Fibroblast of the conjunctiva (primary cell): ENCODE results near the gene DYSF.

Experiments
- DNase-seq: peaks from one replicate; pipeline ENCODE4 v3.0.0-alpha.2; 2010; ENCODE audit warnings: low read depth

DYSF gene

DNA sequence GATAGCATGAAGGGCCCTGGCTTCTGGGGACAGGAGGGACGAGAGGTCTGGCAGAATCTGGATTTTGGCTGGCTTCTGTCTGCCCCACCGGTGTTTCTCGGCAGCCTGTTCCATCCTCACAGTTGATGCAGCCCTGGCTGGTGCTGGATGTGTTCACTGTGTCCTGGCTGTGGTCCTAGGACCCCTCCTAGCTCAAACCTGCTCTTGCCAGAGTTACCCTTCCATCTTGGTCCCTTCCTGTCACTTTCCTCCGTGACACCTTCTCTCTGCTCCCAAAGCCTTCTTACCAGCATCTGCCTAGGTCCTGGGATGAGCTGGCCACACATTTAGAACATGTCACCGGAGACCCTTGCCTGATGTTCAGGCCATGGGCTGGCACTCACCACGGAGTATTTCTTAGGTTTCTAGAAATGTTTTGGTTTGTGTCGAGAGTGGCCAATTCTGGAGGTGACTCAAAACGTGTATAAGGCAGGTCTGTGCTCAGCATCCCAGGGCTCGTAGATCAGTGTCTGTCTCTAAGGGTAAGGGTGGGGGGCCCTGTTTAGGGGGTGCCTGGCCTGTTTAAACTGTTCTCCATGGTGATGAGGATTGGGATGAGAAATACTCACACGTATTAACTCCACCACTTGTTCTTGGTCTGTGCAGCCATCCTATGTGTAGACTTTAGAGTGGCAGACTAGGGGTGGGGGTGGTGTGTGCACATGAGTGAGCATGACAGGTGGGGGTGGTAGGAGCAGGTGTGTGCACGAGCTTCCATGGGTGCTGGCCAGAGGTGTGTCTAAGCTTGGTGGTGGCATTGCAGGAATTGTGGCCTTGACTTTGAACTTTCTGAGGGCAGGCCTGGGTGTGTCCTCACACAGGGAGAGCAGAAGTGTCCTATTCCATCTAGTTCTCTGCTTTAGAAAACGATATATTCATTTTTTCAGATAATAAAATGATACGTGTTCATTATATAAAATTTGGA is 162.7 kb downstream of the DYSF start:
- no peak for DNase-seq

DNA sequence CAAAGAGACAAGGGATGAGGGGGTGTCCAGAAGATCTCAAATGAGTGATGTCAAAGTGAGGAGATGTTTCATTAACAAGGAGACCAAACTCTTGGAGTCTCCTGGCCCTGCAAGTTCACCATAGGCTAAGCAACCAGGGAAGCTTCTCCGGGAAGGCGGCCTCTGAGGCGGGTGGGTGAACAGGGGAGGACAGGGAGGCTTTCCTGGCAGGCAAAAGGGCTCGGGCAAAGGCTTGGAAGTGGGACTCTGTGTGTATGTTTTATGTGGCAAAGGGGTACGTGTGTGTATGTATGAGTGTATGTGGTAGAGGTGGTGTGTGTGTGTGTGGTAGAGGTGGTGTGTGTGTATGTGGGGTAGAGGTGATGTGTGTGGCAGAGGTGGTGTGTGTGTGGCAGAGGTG is 163.9 kb downstream of the DYSF start:
- no peak for DNase-seq

DNA sequence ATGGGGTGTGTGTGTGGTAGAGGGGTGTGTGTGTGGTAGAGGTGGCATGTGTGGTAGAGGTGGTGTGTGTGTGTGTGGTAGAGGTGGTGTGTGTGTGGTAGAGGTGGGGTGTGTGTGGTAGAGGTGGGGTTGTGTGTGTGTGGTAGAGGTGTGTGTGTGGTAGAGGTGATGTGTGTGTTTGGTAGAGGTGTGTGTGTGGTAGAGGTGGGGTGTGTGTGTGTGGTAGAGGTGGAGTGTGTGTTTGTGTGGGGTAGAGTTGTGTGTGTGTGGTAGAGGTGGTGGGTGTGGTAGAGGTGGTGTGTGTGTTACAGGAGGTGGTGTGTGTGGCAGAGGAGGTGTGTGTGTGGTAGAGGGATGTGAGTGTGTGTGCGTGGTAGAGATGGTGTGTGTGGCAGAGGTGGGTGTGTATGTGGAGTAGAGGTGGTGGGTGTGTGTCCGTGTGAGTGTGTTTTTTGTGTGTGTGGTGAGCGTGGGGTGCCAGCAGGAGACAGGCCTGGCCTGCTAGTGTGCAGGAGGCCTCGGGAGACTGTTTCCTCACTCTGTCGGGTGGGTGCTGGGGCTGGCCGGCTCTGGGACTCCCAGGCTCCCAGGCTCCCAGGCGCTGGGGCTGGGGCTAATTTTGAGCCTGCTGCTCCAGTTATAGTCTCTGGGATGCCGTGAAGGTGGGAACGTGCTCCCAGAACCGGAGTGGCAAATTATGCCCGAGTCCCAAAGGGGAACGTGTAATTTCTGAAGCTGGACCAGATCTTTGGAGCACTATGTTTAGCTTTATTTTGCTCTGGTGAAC is 165.2 kb downstream of the DYSF start:
- no peak for DNase-seq

DNA sequence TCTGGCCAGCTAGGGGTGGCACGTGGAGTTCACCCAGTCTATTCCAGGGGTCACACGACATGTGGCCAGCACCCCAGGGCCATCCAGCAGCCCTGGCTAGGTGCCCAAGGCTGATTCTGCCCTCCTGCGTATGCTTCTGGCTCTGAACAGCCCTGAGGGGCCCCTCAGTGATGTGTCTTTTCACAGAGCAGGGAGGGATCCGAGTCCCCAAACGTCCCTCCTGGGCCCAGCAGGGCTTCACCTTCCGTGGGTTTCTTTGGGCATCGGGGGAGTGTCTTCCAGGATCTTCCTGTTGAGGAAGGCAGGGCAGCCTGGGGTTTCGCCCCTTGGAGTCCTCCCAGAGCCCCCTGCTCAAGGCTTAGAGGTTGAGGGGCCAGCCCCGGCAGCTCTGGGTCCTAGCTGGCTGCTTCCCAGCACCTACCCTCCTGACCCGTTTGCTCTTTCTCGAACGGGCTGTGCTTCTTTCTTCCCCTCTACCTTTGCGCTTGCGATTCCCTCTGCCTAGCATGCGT is 165.9 kb downstream of the DYSF start:
- no peak for DNase-seq

DNA sequence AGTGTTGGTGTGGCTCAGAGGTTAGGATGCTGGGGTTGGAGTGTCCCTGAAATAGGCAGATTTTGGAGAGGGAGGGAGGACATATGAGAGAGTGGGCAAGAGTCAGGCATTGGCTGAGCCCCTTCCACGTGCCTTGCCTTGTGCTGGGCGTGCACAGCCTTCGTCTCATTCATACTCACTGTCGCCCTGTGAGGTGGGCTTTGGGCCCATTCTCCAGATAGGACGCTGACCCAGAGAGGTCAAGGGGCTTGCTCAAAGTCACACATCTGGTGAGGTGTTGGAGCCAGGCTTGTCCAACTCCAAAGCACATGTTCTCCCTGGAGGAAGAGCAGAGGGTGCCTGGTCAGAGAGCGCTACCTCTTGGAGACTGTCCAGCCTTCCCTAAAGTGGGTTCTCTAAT is 166.8 kb downstream of the DYSF start:
- no peak for DNase-seq

DNA sequence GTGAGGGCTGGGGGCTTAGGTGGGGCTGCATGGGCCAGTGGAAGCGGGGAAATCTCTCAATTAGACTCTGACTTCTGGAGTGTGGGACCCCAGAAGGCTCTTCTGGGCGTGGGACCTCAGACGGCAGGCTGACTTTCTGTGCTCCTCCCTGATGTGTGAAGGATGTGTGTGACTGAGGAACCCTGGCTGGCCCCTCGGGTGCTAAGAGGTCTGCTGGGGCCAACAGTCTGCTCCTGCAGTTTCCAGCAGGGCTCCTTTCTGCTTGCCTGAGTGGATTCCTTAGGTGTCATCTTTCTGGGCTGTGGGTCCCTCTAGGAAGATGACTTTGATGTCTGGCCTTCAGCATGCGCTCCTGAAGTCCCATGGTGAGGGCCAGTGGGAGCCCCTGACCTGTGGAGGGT is 167.5 kb downstream of the DYSF start:
- DNase-seq = no peak

DNA sequence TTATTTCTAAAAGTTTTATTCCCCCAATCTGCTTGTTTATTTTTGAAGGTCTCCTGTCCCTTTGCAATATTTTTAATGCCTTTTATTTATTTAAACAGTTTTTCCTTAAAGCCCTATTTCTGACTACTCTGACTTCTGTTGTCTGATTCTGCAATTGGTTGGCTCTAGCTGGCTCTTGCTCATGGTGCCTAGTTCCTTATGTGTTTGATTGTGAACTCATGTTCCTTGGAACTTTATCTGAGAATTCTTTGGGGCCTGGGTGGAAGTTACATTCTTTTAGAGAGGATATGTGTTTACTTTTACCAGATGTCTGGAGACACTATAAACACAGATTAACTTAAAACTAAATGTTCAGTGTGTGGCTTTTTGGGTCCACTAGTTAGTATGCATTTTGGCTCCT is 175.9 kb downstream of the DYSF start:
- DNase-seq = no peak

DNA sequence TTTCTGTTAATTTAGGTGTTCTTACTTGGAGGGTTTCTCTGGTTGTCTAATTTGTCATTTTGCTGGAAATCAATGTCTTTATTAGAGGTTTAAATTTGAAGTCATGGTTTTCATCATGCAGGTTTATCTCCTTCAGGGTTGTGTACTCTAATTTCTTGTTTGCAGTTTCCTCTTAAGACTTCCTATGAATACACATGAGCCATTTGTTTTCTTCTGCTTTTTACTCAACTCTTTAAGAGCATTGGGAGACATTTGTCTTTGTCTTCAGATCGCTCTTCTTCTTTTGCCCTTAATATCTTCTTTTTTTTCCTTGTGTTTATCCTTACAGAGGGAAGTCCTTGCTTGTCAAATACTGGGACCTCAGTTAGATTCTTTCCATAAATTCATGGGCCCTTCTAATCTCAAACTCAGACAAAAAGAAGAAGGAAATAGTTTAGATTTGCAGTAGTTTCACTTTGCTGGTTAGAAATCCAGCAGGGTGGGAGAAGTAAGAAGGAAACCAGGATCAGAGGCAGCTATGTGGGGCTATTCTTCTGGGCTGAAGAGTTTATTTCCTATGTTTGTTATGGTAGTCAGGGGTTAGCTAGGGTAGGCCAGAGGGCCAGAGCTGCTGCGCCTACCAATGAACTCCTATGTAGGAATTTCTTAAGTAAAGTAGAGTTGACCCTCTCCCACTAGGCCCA is 176.6 kb downstream of the DYSF start:
- no peak for DNase-seq

DNA sequence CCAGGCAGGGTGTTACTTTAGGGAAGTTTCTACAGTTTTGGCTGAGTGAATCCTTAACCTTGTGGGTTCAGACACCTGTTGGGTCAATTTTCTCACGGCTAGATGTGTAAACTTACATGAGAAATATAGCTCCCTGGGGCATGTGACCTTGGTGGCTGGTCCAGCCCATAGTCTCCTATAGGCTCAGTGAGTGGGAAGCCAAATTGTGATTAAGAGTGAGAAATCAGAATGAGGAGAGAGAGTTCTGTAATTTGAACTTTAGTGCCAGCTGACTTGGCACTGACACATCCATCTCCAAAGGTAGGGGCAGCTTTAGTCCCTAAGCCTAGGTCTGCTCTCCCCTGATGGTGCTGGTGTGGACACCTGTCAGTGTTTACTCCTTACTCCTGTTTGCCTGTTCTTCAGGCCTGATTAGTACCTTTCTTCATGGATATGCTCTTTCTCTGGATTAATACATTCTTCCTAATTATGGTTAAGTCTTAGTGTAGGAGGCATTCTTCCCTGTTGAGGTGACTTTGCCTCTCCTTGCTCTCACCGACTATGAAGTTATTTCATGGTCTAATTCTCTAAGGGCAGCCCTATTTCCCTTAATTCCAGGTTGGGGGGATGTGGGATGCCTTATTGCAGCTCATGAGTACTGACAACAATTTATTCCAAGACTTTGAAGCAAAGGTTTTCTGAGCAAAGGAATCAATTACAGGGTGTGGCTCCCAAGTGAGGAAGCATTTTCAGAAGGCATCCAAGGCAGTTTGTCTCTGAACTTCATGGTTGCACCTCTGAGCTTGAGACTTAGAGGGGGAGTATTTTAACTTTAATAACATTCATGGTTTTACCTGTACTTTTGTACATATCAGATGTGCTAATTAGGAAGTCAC is 177.3 kb downstream of the DYSF start:
- no peak for DNase-seq

DNA sequence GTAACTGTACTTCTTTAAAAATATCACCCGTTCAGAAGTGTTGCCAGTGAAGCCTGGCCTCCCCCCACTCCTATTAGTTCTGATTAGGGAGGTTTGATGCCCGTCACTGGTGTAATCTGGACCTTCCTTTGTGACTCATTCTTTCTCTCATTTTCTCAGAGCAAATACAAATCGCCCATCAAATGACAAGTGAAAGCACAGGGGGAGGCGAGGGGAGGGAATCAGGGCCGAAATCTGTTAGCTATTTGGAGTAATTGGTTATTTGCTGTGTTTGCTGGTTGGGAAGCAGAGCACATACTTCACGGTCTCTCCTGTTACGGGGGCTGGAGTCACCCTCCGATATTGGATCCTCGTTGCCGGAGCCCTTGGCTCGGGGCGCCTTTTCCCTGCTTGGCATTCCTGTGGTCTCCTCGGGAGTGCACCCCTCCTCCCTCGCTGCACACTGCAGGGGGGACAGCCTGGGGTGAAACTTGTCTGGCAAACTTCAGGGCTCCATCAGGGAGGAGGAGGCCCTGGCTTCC is 178.1 kb downstream of the DYSF start:
- no peak for DNase-seq

DNA sequence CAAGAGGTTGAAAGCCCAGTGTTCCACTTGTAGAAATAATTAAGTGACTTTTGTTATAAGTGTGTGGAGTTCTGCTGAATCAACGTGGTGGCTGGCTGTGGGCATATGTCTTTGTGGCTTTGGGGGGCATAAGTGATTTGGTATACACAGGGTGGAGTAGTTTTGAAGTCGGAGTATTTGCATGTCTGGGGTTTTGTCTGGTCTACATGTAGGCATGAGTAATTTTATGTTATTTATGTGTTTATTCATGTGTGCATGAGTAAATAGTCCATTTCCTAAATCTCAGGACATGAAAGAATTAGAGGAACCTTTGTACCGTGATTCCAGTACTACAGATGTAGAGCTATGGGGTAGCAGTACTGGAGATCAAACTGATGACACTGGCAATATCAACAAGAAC is 179.7 kb downstream of the DYSF start:
- no peak for DNase-seq

DNA sequence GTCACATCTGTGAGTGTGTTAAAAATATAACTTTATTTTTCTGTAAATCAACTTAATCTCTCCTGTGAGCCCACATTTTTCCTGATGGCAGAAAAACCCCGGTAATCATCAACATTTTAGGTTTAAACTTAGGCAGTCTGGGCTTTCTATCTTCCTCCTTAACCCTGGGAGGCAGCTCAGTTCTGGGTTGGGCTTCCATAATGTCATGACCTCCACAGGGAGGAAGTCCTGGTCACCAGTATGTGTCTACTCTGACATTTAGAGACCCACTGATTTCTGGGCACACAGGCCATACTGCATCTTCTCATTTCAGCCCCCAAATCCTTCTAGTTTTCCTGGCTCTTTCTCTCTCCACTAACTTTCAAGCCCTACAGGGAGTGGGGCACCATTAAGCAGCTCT is 181.2 kb downstream of the DYSF start:
- no peak for DNase-seq

DNA sequence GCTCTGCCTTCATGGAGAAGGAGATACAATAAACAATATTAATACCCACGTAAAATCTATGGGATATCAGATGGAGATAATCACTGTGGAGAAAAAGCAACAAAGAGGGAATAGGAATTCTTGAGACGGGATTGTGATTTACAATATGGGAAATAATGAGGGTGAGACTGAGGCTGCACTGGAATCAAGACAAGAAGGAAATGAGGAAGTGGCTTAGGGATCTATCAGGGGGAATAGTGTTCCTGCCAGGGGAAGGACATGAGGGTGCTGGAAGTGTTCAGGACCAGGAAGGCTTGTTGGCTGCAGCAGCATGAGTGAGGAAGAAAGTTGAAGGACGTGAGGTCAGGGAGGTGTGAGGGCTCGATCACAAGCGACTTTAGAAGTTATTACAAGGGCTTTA is 182.4 kb downstream of the DYSF start:
- no peak for DNase-seq

DNA sequence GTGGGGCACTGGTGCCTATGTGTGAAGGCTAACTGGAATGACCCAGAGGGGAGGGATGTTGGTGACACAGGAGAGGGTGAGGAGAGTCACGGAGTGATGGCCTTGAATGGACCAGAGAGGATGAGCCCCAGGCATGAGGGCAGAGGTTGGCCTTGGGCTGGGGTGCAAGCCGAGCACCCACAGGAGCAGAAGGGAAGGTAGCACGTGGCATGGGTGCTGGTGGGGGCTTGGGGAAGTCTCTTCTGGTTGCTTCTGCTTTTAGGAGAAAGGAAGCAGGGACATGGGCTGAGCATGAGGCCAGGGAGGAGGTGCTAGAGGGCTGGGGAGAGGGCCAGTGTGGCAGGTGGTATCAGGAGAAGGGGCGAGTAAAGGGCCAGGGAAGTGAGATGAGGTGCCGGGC is 183.8 kb downstream of the DYSF start:
- no peak for DNase-seq

DNA sequence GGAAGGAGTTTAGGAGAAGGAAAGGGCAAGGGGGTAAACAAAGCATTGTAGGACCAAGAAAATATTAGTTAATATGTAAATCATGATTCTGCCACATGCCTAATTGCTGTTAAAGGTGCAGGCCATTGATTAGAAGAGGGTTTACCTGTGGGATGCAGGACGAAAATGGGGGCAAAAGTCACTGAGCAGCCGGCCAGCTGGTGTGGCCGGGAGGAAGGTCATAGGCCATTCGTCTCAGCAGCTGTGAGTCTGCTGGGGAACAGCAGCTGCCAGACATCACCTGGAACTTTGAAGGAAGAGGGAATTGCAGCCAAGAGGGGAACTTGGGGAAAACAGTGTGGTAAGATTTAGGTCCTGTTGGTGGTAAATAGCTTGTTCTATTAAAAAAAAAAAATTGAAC is 184.4 kb downstream of the DYSF start:
- DNase-seq = no peak

DNA sequence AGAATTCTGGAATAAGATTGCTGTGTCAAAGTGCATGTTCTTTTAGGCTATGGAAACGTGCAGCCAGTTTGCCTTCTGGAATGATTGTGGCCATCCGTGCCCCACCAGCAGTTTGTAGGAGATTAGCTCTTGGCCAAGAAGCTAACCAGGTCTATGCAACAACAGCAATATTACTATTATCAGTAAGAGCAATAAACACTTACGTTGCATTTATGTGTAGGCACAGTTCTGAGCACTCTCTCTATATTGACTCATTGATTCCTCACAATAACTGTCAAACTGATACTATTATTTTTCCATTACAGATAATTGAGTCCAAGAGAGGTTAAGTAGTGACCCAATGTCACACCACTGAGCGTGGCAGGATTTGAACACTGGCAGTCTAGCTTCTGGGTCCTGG is 186.4 kb downstream of the DYSF start:
- DNase-seq = no peak

DNA sequence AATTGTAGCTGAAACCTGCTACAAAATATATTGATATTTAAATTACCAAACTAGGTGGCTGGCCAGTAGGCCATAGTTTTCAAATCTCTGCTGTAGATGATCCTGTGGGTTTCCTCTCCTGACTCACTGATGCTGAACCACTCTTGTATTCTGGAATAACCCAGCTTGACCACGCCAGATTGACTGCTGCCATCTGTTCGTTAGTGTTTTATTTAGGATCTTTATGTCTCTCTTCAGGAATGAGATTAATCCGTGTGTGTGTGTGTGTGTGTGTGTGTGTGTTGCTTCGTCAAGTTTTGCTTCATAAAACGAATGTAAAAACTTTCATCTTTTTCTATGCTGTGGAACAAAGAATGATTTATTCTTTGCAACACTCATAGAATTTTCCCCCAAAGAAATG is 187.1 kb downstream of the DYSF start:
- no peak for DNase-seq

DNA sequence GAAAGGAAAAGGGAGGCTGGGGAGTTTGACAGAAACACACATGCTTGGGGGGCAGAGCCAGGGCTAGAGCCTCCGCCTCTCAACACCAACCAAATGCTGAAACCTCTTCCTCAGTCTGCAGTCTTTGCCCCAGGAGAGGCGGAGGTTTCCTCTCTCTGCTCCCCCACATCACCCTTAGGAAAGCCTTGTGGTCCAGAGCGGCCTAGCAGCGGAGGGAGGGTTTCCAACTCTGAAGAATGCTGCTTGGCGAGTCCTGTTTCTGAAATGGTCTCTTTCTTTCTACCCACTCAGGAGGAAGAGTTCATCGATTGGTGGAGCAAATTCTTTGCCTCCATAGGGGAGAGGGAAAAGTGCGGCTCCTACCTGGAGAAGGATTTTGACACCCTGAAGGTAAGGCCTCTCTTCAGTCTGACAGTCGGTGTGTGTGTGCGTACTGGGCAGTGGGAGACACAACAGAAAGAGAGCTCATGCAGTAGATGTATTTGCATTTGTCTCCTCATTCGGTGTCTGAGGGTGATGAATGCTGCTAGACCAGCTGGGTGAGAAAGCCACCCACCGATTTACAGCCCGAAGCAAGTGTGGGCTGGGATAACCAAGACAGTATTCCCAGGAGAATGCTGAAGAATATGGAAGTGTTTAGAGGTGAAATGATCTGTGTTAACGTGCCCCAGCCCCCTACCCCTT is 190.5 kb downstream of the DYSF start:
- DNase-seq = no peak

DNA sequence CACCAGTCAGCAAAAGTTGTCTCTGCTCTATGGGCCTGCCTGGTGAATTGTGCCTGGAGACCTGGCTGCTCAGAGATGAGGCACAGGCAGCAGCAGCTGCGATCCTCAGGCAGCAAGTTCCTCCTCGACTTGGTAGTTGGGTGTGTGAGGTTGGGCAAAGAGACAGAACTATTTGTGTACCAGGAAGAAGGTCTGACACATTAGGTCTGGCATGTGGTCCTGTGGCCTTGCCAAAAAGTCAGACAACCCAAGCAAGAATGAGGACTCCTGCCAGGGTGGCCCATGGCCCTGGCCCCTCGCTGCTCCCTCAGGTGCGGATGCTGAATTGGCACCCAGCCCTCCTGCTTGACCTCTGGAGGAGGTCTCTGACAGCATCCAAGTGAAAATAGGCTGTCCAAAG is 192.7 kb downstream of the DYSF start:
- DNase-seq = no peak

DNA sequence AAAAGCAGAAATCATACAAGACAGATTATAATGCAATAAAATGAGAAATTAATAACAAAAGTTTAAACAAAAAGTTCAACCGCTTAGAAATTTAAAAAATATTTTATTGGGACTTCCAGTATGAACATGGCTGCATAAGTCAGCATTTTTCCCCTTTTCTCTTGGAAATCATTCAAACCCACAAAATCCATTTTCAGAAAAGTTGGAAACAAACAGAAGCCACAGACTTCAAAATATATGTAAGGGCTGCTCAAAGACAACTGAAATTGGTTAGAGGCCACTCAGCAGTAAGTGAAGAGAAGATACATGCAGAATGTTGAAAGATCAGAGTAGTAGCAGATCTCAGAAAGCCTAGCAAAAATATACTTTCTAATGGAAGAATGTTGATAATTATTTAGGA is 194.0 kb downstream of the DYSF start:
- no peak for DNase-seq

DNA sequence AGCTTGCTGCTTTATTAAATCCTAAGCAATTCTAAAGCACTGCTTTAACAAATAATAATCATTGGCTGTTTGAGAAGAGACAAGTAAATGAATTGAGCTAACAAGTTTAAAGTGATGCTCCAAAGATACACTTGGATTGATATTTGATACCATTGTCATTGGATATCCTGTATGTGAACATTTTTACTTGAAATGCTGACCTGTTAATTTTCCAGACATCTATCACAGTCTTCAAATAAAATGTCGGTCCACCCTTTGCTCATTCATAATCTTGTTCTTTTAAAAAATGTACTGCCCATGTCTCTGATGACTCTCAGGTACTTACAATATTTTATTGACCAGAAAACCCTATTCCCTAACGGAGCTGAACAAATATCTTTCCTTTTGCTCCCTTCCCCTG is 202.1 kb downstream of the DYSF start:
- DNase-seq = no peak
